LNCaP clone FGC (cell line): ENCODE data around the gene CDKAL1.

Experiments used
- DNase-seq: peaks from one replicate; pipeline ENCODE4 v3.0.0-alpha.2; 2011; ENCODE audit warnings: low read depth
- H3K4me3 ChIP-seq: 2 replicates; pipeline ENCODE4 v1.5.1; 2011; ENCODE audit warnings: mild to moderate bottlenecking, low read depth, low read length, control low read depth
- CTCF ChIP-seq: IDR thresholded peaks from 2 replicates; pipeline ENCODE4 v1.5.1; 2012; ENCODE audit warnings: mild to moderate bottlenecking; ENCODE audit not compliant: control insufficient read depth, insufficient read depth; ENCODE audit errors: extremely low read depth

CDKAL1 gene

GRCh38 chr6:20965915-20966314 lies 431.7 kb downstream of the CDKAL1 start:
- H3K4me3 ChIP-seq, result no peak overlapping the region
- DNase-seq, result no peak
- TF ChIP-seq CTCF, result no peak

GRCh38 chr6:20969551-20969950 lies 435.3 kb downstream of the CDKAL1 start:
- TF ChIP-seq CTCF, result no peak
- DNase-seq, result no peak
- no peak overlapping the region for H3K4me3 ChIP-seq

- no peak for DNase-seq
- no peak overlapping the region for H3K4me3 ChIP-seq
Observed at GRCh38 chr6:20976391-20976918, 442.2 kb downstream of the CDKAL1 start.

GRCh38 chr6:20978151-20978614 lies 443.9 kb downstream of the CDKAL1 start:
- no peak for DNase-seq
- TF ChIP-seq CTCF, result no peak
- no peak overlapping the region for H3K4me3 ChIP-seq

More at GRCh38 chr6:20976391-20976918, 442.2 kb downstream of the CDKAL1 start:
- TF ChIP-seq CTCF, result no peak

- H3K4me3 ChIP-seq, result no peak overlapping the region
- no peak for DNase-seq
- no peak for TF ChIP-seq CTCF
Observed at GRCh38 chr6:20979076-20979475, 444.8 kb downstream of the CDKAL1 start.

- no peak overlapping the region for H3K4me3 ChIP-seq
- no peak for DNase-seq
- TF ChIP-seq CTCF, result no peak
Observed at GRCh38 chr6:20983961-20984360, 449.7 kb downstream of the CDKAL1 start.

- no peak for TF ChIP-seq CTCF
- H3K4me3 ChIP-seq, result no peak overlapping the region
- DNase-seq, result no peak
Observed at GRCh38 chr6:20985821-20986220, 451.6 kb downstream of the CDKAL1 start.
